Spinal cord (tissue), 10 donors: ENCODE results near the gene MATK. TPM values are rescaled to one million over a fixed set of nuclear protein-coding genes. Genes with fewer than 3 reads are reported as not detected.

Source experiments
- DNase-seq, 6 donors: peaks; one replicate each; pipeline versions ENCODE4 v3.0.0 to v3.0.0-alpha.2; 2013 to 2015; ENCODE audit warnings: low spot score in 6 of 6, low read depth in 4 of 6
- H3K27ac ChIP-seq: one replicate; pipeline ENCODE4 v1.5.1; 2013; ENCODE audit warnings: low read depth, low read length, control low read depth
- H3K27me3 ChIP-seq: one replicate; pipeline ENCODE4 v1.6.1; 2013; ENCODE audit warnings: low read length; ENCODE audit not compliant: control insufficient read depth, insufficient read depth
- H3K36me3 ChIP-seq: one replicate; pipeline ENCODE4 v1.6.1; 2013; ENCODE audit warnings: low read length; ENCODE audit not compliant: control insufficient read depth, insufficient read depth
- H3K4me1 ChIP-seq: one replicate; pipeline ENCODE4 v1.6.1; 2013; ENCODE audit warnings: low read length; ENCODE audit not compliant: control insufficient read depth, insufficient read depth
- H3K4me3 ChIP-seq: one replicate; pipeline ENCODE4 v1.5.1; 2013; ENCODE audit warnings: low read depth, low read length, control low read depth
- H3K9me3 ChIP-seq: one replicate; pipeline ENCODE4 v1.6.1; 2013; ENCODE audit warnings: low read length; ENCODE audit not compliant: control insufficient read depth, insufficient read depth
- WGBS: methylation state at CpG from one replicate; pipeline ENCODE4 v1.1.5; 2013; ENCODE audit warnings: missing lambda C conversion rate; ENCODE audit not compliant: insufficient coverage; 5-methylcytosine and 5-hydroxymethylcytosine counted together
- polyA plus RNA-seq, 2 donors: library from polyadenylated mRNA; unstranded; fragments of 120-200 nt; gene quantifications; one replicate each; pipeline ENCODE4 v1.2.1, GENCODE V29; 2013; ENCODE audit not compliant: insufficient read length in 2 of 2
- total RNA-seq, 2 donors: library from RNA; depleted of rRNA in 1 of 2; stranded (reverse); fragments of 120-200 nt in 1 of 2; fragments of >200 nt in 1 of 2; gene quantifications; one replicate each; pipeline versions ENCODE4 v1.2.3 to v1.2.4, GENCODE V29; 2013 to 2014
- donor health status: healthy.

The MATK gene
- total and polyA plus RNA-seq, 4 donors, result 11.5 to 62.5 (median 41.9) TPM

DNA sequence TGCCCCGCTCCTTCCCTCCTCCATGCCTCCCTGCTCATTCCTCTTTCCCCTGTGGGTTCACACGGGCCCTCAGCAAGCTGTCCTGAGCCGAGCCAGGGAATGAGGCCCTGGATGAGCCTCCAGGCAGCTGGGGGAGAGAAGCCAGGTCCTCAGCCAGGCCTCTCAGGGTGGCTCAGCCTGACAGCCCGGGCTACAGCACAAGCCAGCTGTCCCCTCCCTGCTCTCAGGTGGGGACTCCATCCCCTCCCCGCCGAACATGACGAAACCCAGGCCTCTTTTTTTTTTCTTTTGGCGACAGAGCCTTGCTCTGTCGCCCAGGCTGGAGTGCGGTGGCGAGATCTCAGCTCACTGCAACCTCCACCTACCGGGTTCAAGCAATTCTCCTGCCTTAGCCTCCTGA, 40.0 kb upstream of the MATK start:
- no peak for DNase-seq
- 67% methylated on average over 12 of the region's 12 CpGs for WGBS
- Histone ChIP-seq H3K36me3 (peaks cover 53% of the 10 kb centered on the region), H3K27ac (no peak overlapping the region), H3K9me3 (no peaks in the 10 kb centered on the region), H3K4me3 (no peak overlapping the region), H3K4me1 (peaks cover 3% of the 10 kb centered on the region), H3K27me3 (no peaks in the 10 kb centered on the region)

DNA sequence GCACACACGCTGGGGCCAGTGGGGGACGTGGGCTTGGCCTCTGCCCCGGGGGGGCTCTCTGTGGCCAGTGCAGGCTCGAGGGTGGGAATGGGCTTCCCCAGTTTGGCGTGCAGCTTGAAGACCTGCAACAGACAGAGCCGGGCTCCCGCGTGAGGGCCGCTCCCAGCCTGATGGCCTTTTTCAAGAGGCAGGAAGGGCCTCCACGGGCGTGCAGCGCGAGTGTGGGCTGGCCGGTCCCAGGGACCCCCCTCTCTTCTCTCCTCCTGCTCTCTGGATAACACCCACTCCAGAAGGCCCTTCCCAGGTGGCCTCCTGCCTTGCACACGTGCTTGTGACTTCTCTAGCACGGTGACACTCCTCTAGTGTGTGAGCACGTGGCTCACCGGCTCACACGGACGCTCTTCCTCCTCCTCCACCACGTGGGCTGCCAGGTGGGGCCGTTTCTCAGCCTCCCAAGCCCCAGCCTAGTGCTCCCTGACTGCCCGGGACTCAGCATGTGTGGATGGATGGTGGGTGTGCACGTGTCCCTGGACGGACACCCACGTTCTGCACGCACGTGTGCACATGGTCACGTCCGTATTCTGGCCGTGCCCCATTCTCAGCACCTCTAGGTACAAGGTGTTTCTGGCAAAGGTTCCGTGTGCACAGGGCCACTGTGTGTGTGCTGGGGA, 39.2 kb upstream of the MATK start:
- Histone ChIP-seq H3K27ac (no peak overlapping the region), H3K4me3 (no peak overlapping the region), H3K36me3 (peaks cover 52% of the 10 kb centered on the region), H3K27me3 (no peaks in the 10 kb centered on the region), H3K4me1 (peaks cover 3% of the 10 kb centered on the region), H3K9me3 (no peaks in the 10 kb centered on the region)
- 76% methylated on average over 26 of the region's 32 CpGs for WGBS
- no peak for DNase-seq

DNA sequence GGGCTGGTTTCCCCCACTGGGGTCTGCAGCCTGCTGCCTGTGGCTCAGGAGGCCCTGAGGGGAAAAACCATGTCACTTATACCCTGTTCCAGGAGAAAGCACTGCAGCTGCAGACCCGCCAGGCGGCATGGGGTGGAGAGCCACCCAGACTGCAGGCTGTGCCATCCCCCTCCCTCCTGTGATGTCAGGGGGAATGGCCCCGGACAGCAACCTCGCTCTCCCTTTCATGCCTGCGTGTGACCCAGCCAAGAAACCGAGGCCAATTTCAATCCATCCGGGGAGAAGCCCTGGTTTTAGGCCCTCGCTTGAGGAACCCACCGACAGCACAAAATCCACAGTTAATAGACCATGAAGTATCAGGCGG, 37.2 kb upstream of the MATK start:
- no peak for DNase-seq
- WGBS, result 73% methylated on average over 8 of the region's 10 CpGs

DNA sequence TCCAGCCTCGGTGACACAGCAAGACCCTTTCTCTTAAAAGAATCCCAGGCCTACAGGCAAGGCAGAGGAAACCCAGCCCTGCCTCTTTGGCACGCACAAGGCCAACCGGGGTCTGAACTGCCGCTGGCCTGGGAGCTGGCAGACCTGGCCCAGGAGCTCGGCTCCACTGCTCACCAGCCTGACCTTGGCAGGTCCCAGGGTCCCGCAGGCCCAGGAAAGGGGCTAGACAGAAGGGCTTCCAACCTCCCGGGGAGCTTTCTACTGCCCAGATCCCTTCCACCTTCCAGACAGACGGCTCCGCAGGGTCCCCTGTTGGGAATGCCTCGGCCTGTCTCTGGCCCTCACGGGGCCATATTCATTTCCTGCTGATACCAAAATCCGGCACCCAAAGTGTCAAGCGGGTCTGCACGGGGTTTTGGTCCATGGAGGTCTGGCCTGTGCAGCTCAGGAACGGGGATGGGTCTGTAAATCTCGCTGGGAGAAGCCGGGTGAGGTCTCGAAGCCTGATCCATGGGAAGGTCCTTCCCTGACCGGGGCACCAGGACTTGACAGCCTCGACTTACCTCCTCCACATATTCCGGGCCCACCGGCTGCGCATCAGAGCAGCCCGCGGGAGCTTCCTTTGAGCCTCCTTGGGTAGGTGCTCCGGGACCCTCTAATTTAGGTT, 36.6 kb upstream of the MATK start:
- peaks cover 3% of the 10 kb centered on the region for H3K4me1 ChIP-seq
- no peaks in the 10 kb centered on the region for H3K27me3 ChIP-seq
- 90% methylated on average over 25 of the region's 26 CpGs for WGBS
- peaks cover 67% of the 10 kb centered on the region for H3K36me3 ChIP-seq
- no peaks in the 10 kb centered on the region for H3K9me3 ChIP-seq
- H3K27ac ChIP-seq, result no peak overlapping the region
- DNase-seq, result no peak
- H3K4me3 ChIP-seq, result no peak overlapping the region

More for the DNA sequence above, 37.2 kb upstream of the MATK start:
- Histone ChIP-seq H3K9me3 (no peaks in the 10 kb centered on the region), H3K27ac (no peak overlapping the region), H3K4me3 (no peak overlapping the region), H3K27me3 (no peaks in the 10 kb centered on the region), H3K36me3 (peaks cover 64% of the 10 kb centered on the region), H3K4me1 (peaks cover 3% of the 10 kb centered on the region)

DNA sequence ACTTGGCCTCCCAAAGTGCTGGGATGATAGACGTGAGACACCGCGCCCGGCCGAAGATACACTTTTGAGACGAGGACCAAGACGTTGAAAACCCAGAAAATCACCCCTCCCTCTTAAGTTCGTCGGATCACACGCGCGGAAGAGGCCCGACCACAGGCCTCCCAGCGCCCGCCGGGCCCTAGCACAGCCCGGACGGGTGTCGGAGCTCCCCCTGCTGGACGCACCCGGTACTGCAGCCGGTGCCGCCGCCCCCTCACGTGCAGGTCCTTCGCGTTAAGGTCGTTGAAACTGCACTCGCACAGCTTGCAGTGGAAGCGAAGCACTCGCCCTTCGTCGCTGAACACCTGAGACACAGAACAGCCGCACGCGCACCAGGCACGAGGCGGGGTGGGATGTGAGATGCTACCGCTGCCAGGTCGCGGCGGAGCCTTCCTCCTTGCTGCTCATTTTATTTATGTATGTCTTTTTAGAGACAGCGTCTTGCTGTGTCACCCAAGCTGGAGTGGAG, 35.7 kb upstream of the MATK start:
- H3K4me3 ChIP-seq, result no peak overlapping the region
- 17% methylated on average over 35 of the region's 43 CpGs for WGBS

DNA sequence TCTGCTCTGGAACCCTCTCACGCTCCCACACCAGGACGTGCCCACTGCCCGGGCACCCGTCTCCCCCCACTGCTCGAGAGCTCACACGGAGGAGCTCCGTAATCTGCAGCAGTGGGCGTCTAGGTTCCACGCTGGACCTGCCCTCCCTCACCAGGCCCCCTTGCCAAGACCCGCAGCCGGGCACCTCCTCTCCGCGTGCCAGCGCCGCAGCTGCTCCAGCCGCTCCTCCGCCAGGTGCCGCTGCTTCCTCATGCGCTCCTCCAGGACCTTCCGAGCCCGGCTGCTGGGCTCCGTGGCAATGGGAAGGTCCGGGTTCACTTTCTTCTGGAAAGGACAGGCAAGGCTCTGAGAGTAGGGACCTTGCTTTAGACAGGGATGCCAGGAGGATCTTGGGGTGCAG, 35.0 kb upstream of the MATK start:
- Histone ChIP-seq H3K27ac (no peak overlapping the region), H3K36me3 (peaks cover 66% of the 10 kb centered on the region), H3K4me3 (no peak overlapping the region), H3K9me3 (no peaks in the 10 kb centered on the region), H3K27me3 (no peaks in the 10 kb centered on the region), H3K4me1 (peaks cover 3% of the 10 kb centered on the region)
- no peak for DNase-seq
- WGBS, result 83% methylated on average over 23 of the region's 23 CpGs

More for the DNA sequence above, 35.7 kb upstream of the MATK start:
- no peaks in the 10 kb centered on the region for H3K27me3 ChIP-seq
- peak in 2 of 6 donors; percentile 51 to 56 for DNase-seq
- H3K36me3 ChIP-seq, result peaks cover 65% of the 10 kb centered on the region
- peaks cover 3% of the 10 kb centered on the region for H3K4me1 ChIP-seq
- no peak overlapping the region for H3K27ac ChIP-seq
- no peaks in the 10 kb centered on the region for H3K9me3 ChIP-seq

DNA sequence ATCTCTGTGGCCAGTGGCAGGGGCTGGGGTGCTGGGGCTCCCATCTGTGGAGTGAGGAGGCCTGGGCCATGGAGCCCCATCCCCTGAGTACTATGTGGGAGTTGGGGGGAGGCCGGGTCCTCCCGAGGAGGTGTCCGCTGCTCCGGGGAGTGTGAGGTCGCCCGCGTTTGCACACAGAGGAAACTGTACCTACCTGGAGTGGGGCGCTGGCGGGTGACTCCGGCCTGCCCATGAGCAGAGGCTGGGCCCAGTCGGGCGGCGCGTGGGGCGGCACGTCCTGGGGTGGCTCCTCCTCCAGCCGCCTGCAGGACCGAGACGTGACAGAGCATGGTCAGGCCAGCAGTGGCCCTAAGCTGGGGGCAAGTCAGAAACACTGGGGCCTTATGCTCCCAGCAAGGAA, 33.8 kb upstream of the MATK start:
- no peak overlapping the region for H3K27ac ChIP-seq
- H3K4me1 ChIP-seq, result peaks cover 3% of the 10 kb centered on the region
- H3K36me3 ChIP-seq, result peaks cover 57% of the 10 kb centered on the region
- no peak for DNase-seq
- no peaks in the 10 kb centered on the region for H3K27me3 ChIP-seq
- H3K4me3 ChIP-seq, result no peak overlapping the region
- WGBS, result 91% methylated on average over 19 of the region's 19 CpGs
- no peaks in the 10 kb centered on the region for H3K9me3 ChIP-seq

DNA sequence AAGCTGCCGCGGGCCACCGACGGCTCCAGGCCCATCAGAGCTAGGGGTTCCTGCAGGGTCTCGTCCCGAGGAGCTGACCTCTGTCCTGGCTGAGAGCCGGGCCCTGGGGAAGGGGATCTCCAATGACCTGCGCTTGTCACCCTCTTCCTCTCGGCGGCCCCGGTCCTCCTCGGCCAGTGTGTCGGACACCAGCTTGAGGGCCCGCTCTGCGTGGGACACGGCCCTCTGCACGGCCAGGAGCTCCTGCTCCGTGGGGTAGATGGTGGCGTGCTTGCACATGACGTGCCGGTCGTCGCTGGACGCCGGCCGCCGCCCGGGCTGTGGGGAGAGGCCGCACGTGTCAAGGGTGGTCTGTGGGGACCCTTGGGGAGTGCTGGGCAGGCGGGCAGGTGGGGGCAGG, 32.7 kb upstream of the MATK start:
- peaks cover 64% of the 10 kb centered on the region for H3K36me3 ChIP-seq
- no peaks in the 10 kb centered on the region for H3K27me3 ChIP-seq
- H3K4me1 ChIP-seq, result peaks cover 3% of the 10 kb centered on the region
- H3K4me3 ChIP-seq, result no peak overlapping the region
- H3K27ac ChIP-seq, result no peak overlapping the region
- no peak for DNase-seq
- H3K9me3 ChIP-seq, result no peaks in the 10 kb centered on the region
- WGBS, result 80% methylated on average over 31 of the region's 31 CpGs

DNA sequence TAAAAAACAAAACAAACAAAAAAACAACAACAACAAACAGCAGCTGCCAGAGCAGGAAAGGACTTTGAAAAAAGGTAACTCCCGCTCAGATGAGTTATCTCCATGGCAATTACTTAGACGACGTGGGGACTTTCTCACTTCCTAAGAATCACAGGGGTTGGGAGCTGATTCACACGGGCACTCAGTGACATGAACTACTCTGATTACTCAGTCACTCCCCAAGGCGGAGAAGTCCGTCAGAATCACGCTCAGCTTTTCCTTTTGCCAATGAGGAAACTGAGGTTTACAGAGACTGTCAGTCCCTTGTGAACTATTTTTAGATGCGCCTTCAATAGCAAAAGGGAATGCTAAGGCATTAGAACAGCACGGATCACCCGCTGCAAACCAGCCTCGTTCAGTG, 32.3 kb upstream of the MATK start:
- Histone ChIP-seq H3K4me1 (peaks cover 3% of the 10 kb centered on the region), H3K27ac (no peak overlapping the region), H3K36me3 (peaks cover 68% of the 10 kb centered on the region), H3K9me3 (no peaks in the 10 kb centered on the region), H3K27me3 (no peaks in the 10 kb centered on the region), H3K4me3 (no peak overlapping the region)
- WGBS, result 59% methylated on average over 11 of the region's 11 CpGs
- no peak for DNase-seq

DNA sequence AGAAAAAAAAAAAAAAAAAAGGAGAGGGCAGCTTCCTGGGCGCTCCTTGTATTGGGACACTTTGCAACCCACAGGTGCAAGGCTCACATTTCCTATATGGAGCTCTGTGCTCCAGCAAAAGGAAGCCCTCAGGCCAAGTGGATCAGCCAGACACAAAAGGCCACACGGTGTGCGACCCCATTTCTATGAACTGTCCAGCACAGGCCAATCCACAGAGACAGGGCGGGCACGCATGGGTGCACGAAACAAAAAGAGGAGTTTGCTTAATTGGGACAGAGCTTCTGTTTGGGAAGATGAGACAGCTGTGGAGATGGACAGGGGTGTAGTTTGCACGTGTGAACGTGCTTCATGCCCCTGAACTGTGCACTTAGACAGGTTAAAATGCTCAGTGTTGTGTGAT, 31.6 kb upstream of the MATK start:
- no peak overlapping the region for H3K4me3 ChIP-seq
- no peak for DNase-seq
- peaks cover 3% of the 10 kb centered on the region for H3K4me1 ChIP-seq
- H3K27me3 ChIP-seq, result no peaks in the 10 kb centered on the region
- H3K27ac ChIP-seq, result no peak overlapping the region
- 63% methylated on average over 8 of the region's 8 CpGs for WGBS
- H3K36me3 ChIP-seq, result peaks cover 66% of the 10 kb centered on the region
- H3K9me3 ChIP-seq, result no peaks in the 10 kb centered on the region
